Tibial artery (tissue), 4 donors: Measurements from ENCODE around the gene MKNK2.

Experiments
- DNase-seq, 2 donors: peaks; one replicate each; pipeline ENCODE4 v3.0.0-alpha.2; 2019
- H3K27ac ChIP-seq, 2 donors: fragments of 200-600 bp; sonication (generic) in 1 of 2; 1 replicate in 1 of 2; 2 replicates in 1 of 2; pipeline ENCODE4 v1.5.1; 2018 to 2019; ENCODE audit warnings: mild to moderate bottlenecking in 1 of 2
- H3K27me3 ChIP-seq, 2 donors: fragments of 200-600 bp; sonication (generic) in 1 of 2; one replicate each; pipeline versions ENCODE4 v1.5.1 to v1.6.0; 2016 to 2019
- H3K36me3 ChIP-seq, 3 donors: fragments of 200-600 bp; sonication (generic) in 2 of 3; one replicate each; pipeline ENCODE4 v1.5.1; 2016 to 2019; ENCODE audit warnings: mild to moderate bottlenecking in 2 of 3
- H3K4me1 ChIP-seq, 4 donors: fragments of 200-600 bp; sonication (generic) in 2 of 4; 1 replicate in 3 of 4; 2 replicates in 1 of 4; pipeline ENCODE4 v1.5.1; 2016 to 2019
- H3K4me3 ChIP-seq, 2 donors: fragments of 200-600 bp; sonication (generic) in 1 of 2; 1 replicate in 1 of 2; 2 replicates in 1 of 2; pipeline ENCODE4 v1.5.1; 2018 to 2019; ENCODE audit warnings: mild to moderate bottlenecking in 2 of 2
- H3K9me3 ChIP-seq, 3 donors: fragments of 200-600 bp; sonication (generic) in 1 of 3; one replicate each; pipeline ENCODE4 v1.5.1; 2016 to 2019
- CTCF ChIP-seq, 2 experiments: fragments of 200-600 bp in 1 of 2; fragments of 450-650 bp in 1 of 2; IDR thresholded peaks; one replicate each; pipeline ENCODE4 v1.5.1; 2017 to 2019; ENCODE audit warnings: antibody characterized with exemption in 2 of 2, mild to moderate bottlenecking in 1 of 2, moderate library complexity in 1 of 2
- intact Hi-C: fragments of 100-400 bp; cut with DNase I; formaldehyde crosslinking; loops from one replicate; pipeline ENCODE4 v1.15.0; 2023; ENCODE audit warnings: low total_unique reads

MKNK2 gene

GRCh38 chr19:2050991-2051772 is at the start of gene MKNK2:
MKNK2 (minus strand) TSS chr19:2051244; CDS start chr19:2050851, 393 bp downstream.
- Histone ChIP-seq H3K4me3 (peak within 1 kb of the TSS; percentile 100), H3K27ac (peak within 1 kb of the TSS; percentile 97 to 100), H3K27me3 (no peaks in the 10 kb centered on the region), H3K9me3 (no peaks in the 10 kb centered on the region), H3K4me1 (peaks cover 10 to 57% (median 50%) of the 10 kb centered on the region in 4 donors), H3K36me3 (peaks cover 3 to 21% (median 18%) of the 10 kb centered on the region in 3 donors)
- peak; percentile 86 to 93 for DNase-seq
- intact Hi-C loops: no loop called here
- peak; percentile 38 to 39 for TF ChIP-seq CTCF (IDR thresholded peaks at IDR 0.05)

- H3K4me3 ChIP-seq: no peak overlapping the region
- H3K27me3 ChIP-seq: no peaks in the 10 kb centered on the region
- no peak overlapping the region for H3K27ac ChIP-seq
- no peak for DNase-seq
- no peaks in the 10 kb centered on the region for H3K9me3 ChIP-seq
- H3K36me3 ChIP-seq: peaks cover 14 to 60% (median 40%) of the 10 kb centered on the region in 3 donors
- intact Hi-C loops: no loop called here
- peaks cover 4 to 12% (median 10%) of the 10 kb centered on the region in 4 donors for H3K4me1 ChIP-seq
- TF ChIP-seq CTCF (IDR thresholded peaks at IDR 0.05): no peak
Measured at GRCh38 chr19:2100719-2101061, 49.6 kb upstream of the MKNK2 start.

GRCh38 chr19:2099937-2100718 is 49.1 kb upstream of the MKNK2 start:
- H3K4me3 ChIP-seq: no peak overlapping the region
- H3K36me3 ChIP-seq: peaks cover 12 to 55% (median 35%) of the 10 kb centered on the region in 3 donors
- no peak for TF ChIP-seq CTCF (IDR thresholded peaks at IDR 0.05)
- H3K27me3 ChIP-seq: no peaks in the 10 kb centered on the region
- H3K4me1 ChIP-seq: peaks cover 4 to 17% (median 15%) of the 10 kb centered on the region in 4 donors
- no peaks in the 10 kb centered on the region for H3K9me3 ChIP-seq
- no peak overlapping the region for H3K27ac ChIP-seq
- no peak for DNase-seq
- intact Hi-C loops: no loop called here

GRCh38 chr19:2099054-2099501 is 48.0 kb upstream of the MKNK2 start:
- no peak for DNase-seq
- TF ChIP-seq CTCF (IDR thresholded peaks at IDR 0.05): no peak
- Histone ChIP-seq H3K36me3 (peaks cover 12 to 48% (median 31%) of the 10 kb centered on the region in 3 donors), H3K27ac (no peak overlapping the region), H3K4me3 (no peak overlapping the region), H3K9me3 (no peaks in the 10 kb centered on the region), H3K4me1 (peaks cover 4 to 28% (median 23%) of the 10 kb centered on the region in 4 donors), H3K27me3 (no peaks in the 10 kb centered on the region)
- intact Hi-C loops: no loop called here

- Histone ChIP-seq H3K4me3 (no peak overlapping the region), H3K4me1 (peaks cover 4 to 39% (median 29%) of the 10 kb centered on the region in 4 donors), H3K27ac (peak overlapping the region in 1 of 2 donors; percentile 87), H3K27me3 (no peaks in the 10 kb centered on the region), H3K36me3 (peaks cover 12 to 47% (median 31%) of the 10 kb centered on the region in 3 donors), H3K9me3 (no peaks in the 10 kb centered on the region)
- TF ChIP-seq CTCF (IDR thresholded peaks at IDR 0.05): no peak
- DNase-seq: no peak
- intact Hi-C loops: no loop called here
Measured at GRCh38 chr19:2097886-2098327, 46.9 kb upstream of the MKNK2 start.
